GM23338 (cell line): ENCODE results near the gene ENC1. TPM values are rescaled to one million over a fixed set of nuclear protein-coding genes. Genes with fewer than 3 reads are reported as not detected.

Experiments used
- ATAC-seq: fragments of 200-7000 bp; cut with Tn5 transposase; 3 replicates; pipeline ENCODE4 v1.9.1; 2020
- DNase-seq: peaks from one replicate; pipeline ENCODE4 v3.0.0-alpha.2; 2015; ENCODE audit warnings: low spot score
- H2AFZ ChIP-seq: fragments of 200-600 bp; sonication (generic); 2 replicates; pipeline ENCODE4 v1.8.0; 2016; ENCODE audit warnings: antibody characterized with exemption, mild to moderate bottlenecking, moderate library complexity
- H3F3A ChIP-seq: fragments of 200-600 bp; sonication (generic); replicated peaks from 2 replicates; pipeline ENCODE4 v1.8.0; 2017; ENCODE audit warnings: antibody characterized with exemption, mixed run types, low read depth
- H3K27ac ChIP-seq: fragments of 200-600 bp; sonication (generic); 2 replicates; pipeline ENCODE4 v1.6.1; 2016; ENCODE audit warnings: low read depth
- H3K27me3 ChIP-seq: fragments of 200-600 bp; sonication (generic); 2 replicates; pipeline ENCODE4 v1.8.0; 2016; ENCODE audit warnings: mild to moderate bottlenecking, mixed run types, moderate library complexity; ENCODE audit not compliant: insufficient read depth
- H3K36me3 ChIP-seq: fragments of 200-600 bp; sonication (generic); 2 replicates; pipeline ENCODE4 v1.8.0; 2016; ENCODE audit warnings: mild to moderate bottlenecking; ENCODE audit not compliant: insufficient read depth
- H3K4me1 ChIP-seq: fragments of 200-600 bp; sonication (generic); 2 replicates; pipeline ENCODE4 v1.8.0; 2016; ENCODE audit warnings: mild to moderate bottlenecking, moderate library complexity; ENCODE audit not compliant: insufficient read depth
- H3K4me2 ChIP-seq: fragments of 200-600 bp; sonication (generic); 2 replicates; pipeline ENCODE4 v1.7.1; 2017; ENCODE audit warnings: mixed run types
- H3K4me3 ChIP-seq: fragments of 200-600 bp; sonication (generic); 2 replicates; pipeline ENCODE4 v1.6.1; 2016; ENCODE audit warnings: mixed run types
- H3K79me2 ChIP-seq: fragments of 200-600 bp; sonication (generic); replicated peaks from 2 replicates; pipeline ENCODE4 v1.8.0; 2017; ENCODE audit warnings: mild to moderate bottlenecking; ENCODE audit not compliant: insufficient read depth
- H3K9me2 ChIP-seq: fragments of 200-600 bp; sonication (generic); 2 replicates; pipeline ENCODE4 v1.8.0; 2017; ENCODE audit not compliant: insufficient read depth
- H4K20me1 ChIP-seq: fragments of 200-600 bp; sonication (generic); replicated peaks from 2 replicates; pipeline ENCODE4 v1.8.0; 2017; ENCODE audit warnings: mild to moderate bottlenecking; ENCODE audit not compliant: insufficient read depth
- H3K27ac Mint-ChIP-seq: 2 replicates; pipeline ENCODE4 v1.8.0; 2020; ENCODE audit warnings: inconsistent platforms, mild to moderate bottlenecking, moderate library complexity, mixed read lengths
- H3K27me3 Mint-ChIP-seq: 3 replicates; pipeline ENCODE4 v1.8.0; 2022; ENCODE audit warnings: low read depth, mild to moderate bottlenecking, moderate library complexity, mixed read lengths, inconsistent platforms; ENCODE audit not compliant: insufficient read depth, poor library complexity
- H3K36me3 Mint-ChIP-seq: 3 replicates; pipeline ENCODE4 v1.8.0; 2021; ENCODE audit warnings: low read depth, mild to moderate bottlenecking, inconsistent platforms, moderate library complexity, mixed read lengths
- H3K4me1 Mint-ChIP-seq: 3 replicates; pipeline ENCODE4 v1.8.0; 2020; ENCODE audit warnings: mild to moderate bottlenecking, inconsistent platforms, mixed read lengths
- H3K4me3 Mint-ChIP-seq: 3 replicates; pipeline ENCODE4 v1.8.0; 2021; ENCODE audit warnings: moderate library complexity, mild to moderate bottlenecking, inconsistent platforms, mixed read lengths
- H3K9me3 Mint-ChIP-seq: 3 replicates; pipeline ENCODE4 v1.8.0; 2020; ENCODE audit warnings: moderate library complexity, mild to moderate bottlenecking, inconsistent platforms, mixed read lengths
- CREB1 ChIP-seq: fragments of 250-450 bp; sonication (Bioruptor Pico); IDR thresholded peaks from 2 replicates; pipeline ENCODE4 v1.5.0; 2020; ENCODE audit warnings: low read depth, mild to moderate bottlenecking, moderate library complexity
- EZH2 ChIP-seq: fragments of 200-600 bp; sonication (generic); IDR thresholded peaks from one replicate; pipeline ENCODE4 v1.8.0; 2017; ENCODE audit warnings: antibody characterized with exemption, mild to moderate bottlenecking, low read depth; ENCODE audit not compliant: unreplicated experiment
- EZH2phosphoT487 ChIP-seq: fragments of 200-600 bp; sonication (generic); IDR thresholded peaks from one replicate; pipeline ENCODE4 v1.8.1; 2018; ENCODE audit warnings: antibody characterized with exemption; ENCODE audit not compliant: unreplicated experiment
- JUNB ChIP-seq: IDR thresholded peaks from one replicate; pipeline ENCODE4 v1.6.1; 2016; ENCODE audit warnings: antibody characterized with exemption; ENCODE audit not compliant: unreplicated experiment
- NANOG ChIP-seq: IDR thresholded peaks from 2 replicates; pipeline ENCODE4 v1.6.1; 2016; ENCODE audit warnings: antibody characterized with exemption, borderline replicate concordance
- STAT1 ChIP-seq: IDR thresholded peaks from one replicate; pipeline ENCODE4 v1.6.1; 2016; ENCODE audit warnings: antibody characterized with exemption; ENCODE audit not compliant: unreplicated experiment
- ZNF114 ChIP-seq: fragments of 250-450 bp; sonication (Bioruptor Pico); IDR thresholded peaks from 2 replicates; pipeline ENCODE4 v1.5.0; 2020; ENCODE audit warnings: mild to moderate bottlenecking, moderate library complexity
- ZNF331 ChIP-seq: fragments of 250-450 bp; sonication (Bioruptor Pico); IDR thresholded peaks from 2 replicates; pipeline ENCODE4 v1.5.0; 2020; ENCODE audit warnings: low read depth, mild to moderate bottlenecking, moderate library complexity
- polyA plus RNA-seq: library from polyadenylated mRNA; unstranded; fragments of >200 nt; fragmentation: Nextera tagmentation; extraction: Ambion mirVana; gene quantifications from 2 replicates; pipeline ENCODE4 v1.2.1, GENCODE V29; 2016
- total RNA-seq: library from RNA; depleted of rRNA; stranded (reverse); fragments of >200 nt; shearing (Covaris generic); gene quantifications from 2 replicates; pipeline ENCODE4 v1.2.3, GENCODE V29; 2014
- TF ChIP-seq, protein P1 (sequence below): IDR thresholded peaks from one replicate; pipeline ENCODE4 v1.6.1; 2018; ENCODE audit warnings: antibody characterized with exemption; ENCODE audit not compliant: unreplicated experiment
- TF ChIP-seq, protein P2 (sequence below): fragments of 250-450 bp; sonication (Bioruptor Pico); IDR thresholded peaks from 2 replicates; pipeline ENCODE4 v1.5.0; 2020; ENCODE audit warnings: mild to moderate bottlenecking, moderate library complexity

The ENC1 gene
- total and polyA plus RNA-seq, 2 experiments from 2014 or later, result 8.2 to 27.9 TPM

DNA sequence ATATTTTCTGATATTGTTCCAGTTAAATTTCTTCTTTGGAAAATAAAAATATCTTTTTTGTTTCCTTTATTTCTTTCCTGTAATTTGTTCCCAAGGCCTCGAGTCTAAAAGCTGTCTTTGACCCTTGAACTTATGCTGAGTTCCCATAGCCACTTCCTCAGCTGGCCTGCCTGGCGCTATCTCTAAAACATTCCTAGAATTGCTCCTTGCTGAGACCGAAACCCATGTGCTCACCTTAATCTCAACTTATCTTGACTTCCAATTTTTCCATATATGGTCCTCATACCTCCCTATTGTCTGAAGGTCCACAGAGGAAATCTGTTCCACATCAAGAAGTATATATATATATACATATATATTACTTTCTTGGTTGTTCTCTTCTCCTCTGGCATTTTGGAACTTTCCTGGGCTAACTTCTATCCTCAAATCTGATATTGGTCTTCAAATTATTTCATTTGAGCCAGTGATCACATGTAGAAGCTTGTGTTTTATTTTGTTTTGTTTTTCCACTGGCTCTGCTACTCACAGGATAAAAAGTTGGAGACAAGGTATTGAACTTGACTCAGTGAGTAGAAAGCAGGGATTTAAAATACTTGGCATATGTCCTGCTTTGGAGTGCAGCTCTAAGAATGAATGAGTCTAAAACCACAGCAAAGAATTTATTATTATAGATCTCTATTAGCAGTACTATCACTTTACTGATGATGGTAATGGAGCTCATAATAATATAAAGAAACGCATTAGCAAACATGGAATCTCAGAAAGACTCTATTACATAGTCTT is 45.2 kb downstream of the ENC1 start:
- H3F3A ChIP-seq, result no peaks in the 10 kb centered on the region; the same call in 1 of the 2 replicates
- H3K79me2 ChIP-seq, result no peaks in the 10 kb centered on the region
- no peaks in the 10 kb centered on the region for H3K27me3 Mint-ChIP-seq
- H3K36me3 ChIP-seq, result no peaks in the 10 kb centered on the region
- no peak overlapping the region for H3K4me3 Mint-ChIP-seq
- no peaks in the 10 kb centered on the region for H3K36me3 Mint-ChIP-seq
- no peaks in the 10 kb centered on the region for H4K20me1 ChIP-seq
- no peak overlapping the region for H3K27ac ChIP-seq
- ATAC-seq, result peak; percentile 12; the same call in 1 of the 3 replicates
- no peaks in the 10 kb centered on the region for H3K9me3 Mint-ChIP-seq
- no peak overlapping the region for H2AFZ ChIP-seq
- H3K4me3 ChIP-seq, result no peak overlapping the region
- peaks cover 18% of the 10 kb centered on the region for H3K4me1 Mint-ChIP-seq
- H3K27me3 ChIP-seq, result no peaks in the 10 kb centered on the region
- DNase-seq, result peak; percentile 38
- no peaks in the 10 kb centered on the region; the same call in none of the 2 replicates for H3K9me2 ChIP-seq
- H3K4me2 ChIP-seq, result no peak overlapping the region
- TF ChIP-seq EZH2, result no peak
- no peak for TF ChIP-seq EZH2phosphoT487
- TF ChIP-seq NANOG, result no peak
- TF ChIP-seq ZNF114, result no peak
- TF ChIP-seq CREB1 (CRISPR knock-in tag), result no peak
- TF ChIP-seq STAT1, result no peak
- TF ChIP-seq, protein P1, sequence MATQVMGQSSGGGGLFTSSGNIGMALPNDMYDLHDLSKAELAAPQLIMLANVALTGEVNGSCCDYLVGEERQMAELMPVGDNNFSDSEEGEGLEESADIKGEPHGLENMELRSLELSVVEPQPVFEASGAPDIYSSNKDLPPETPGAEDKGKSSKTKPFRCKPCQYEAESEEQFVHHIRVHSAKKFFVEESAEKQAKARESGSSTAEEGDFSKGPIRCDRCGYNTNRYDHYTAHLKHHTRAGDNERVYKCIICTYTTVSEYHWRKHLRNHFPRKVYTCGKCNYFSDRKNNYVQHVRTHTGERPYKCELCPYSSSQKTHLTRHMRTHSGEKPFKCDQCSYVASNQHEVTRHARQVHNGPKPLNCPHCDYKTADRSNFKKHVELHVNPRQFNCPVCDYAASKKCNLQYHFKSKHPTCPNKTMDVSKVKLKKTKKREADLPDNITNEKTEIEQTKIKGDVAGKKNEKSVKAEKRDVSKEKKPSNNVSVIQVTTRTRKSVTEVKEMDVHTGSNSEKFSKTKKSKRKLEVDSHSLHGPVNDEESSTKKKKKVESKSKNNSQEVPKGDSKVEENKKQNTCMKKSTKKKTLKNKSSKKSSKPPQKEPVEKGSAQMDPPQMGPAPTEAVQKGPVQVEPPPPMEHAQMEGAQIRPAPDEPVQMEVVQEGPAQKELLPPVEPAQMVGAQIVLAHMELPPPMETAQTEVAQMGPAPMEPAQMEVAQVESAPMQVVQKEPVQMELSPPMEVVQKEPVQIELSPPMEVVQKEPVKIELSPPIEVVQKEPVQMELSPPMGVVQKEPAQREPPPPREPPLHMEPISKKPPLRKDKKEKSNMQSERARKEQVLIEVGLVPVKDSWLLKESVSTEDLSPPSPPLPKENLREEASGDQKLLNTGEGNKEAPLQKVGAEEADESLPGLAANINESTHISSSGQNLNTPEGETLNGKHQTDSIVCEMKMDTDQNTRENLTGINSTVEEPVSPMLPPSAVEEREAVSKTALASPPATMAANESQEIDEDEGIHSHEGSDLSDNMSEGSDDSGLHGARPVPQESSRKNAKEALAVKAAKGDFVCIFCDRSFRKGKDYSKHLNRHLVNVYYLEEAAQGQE, result no peak
- no peak for TF ChIP-seq JUNB
- peaks cover 8% of the 10 kb centered on the region; the same call in 1 of the 2 replicates for H3K4me1 ChIP-seq
- H3K27ac Mint-ChIP-seq, result no peak overlapping the region

DNA sequence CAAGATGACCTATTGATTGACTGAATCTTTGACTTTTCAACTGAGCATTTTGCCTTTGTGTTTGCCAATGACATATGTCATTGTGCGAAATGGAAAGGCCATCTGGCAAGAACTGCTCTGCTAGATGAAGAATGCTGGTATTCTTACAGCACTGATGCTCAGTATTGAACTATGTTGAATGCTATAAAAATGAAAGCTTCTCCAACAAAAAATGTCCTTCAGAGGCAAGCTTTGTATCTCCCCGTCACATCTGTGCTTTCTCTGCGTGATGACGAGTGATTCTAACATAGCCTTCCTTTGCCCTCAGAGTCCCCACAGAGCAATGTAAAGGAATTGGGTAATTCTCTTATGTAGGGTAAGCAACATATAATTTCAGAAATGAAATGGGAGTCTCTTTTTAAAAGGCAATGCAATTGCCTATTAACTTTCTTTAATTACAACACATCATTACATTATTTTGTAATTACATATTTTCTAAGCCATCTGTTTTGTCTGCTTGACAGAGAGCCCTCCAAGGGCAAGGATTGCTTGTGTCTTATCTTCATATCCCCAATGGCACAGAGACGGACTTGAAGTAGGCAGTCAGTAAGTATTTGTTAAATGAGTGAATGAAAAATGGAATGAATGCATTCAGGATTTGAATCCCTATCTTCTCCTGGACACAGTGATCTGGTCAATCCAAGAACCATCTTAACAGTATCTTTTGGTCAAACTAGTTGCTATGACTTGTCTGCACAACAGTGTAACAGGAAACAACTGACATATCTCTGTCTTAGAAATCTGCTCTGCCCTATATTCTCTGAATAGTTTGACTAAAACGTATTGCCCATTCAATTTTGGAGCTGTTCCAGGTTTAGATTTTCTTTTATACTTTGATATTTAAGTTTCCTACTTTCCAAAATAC is 46.1 kb downstream of the ENC1 start:
- Histone ChIP-seq H3K36me3 (no peaks in the 10 kb centered on the region), H3K27ac (no peak overlapping the region), H3K4me1 (peaks cover 15% of the 10 kb centered on the region), H3K9me2 (no peaks in the 10 kb centered on the region; the same call in none of the 2 replicates), H4K20me1 (no peaks in the 10 kb centered on the region), H3K27me3 (no peaks in the 10 kb centered on the region), H3F3A (no peaks in the 10 kb centered on the region; the same call in 1 of the 2 replicates), H3K79me2 (no peaks in the 10 kb centered on the region), H3K4me3 (no peak overlapping the region), H3K4me2 (no peak overlapping the region), H2AFZ (no peak overlapping the region)
- no peaks in the 10 kb centered on the region for H3K36me3 Mint-ChIP-seq
- no peak overlapping the region for H3K27ac Mint-ChIP-seq
- no peaks in the 10 kb centered on the region for H3K27me3 Mint-ChIP-seq
- ATAC-seq, result no peak
- peaks cover 23% of the 10 kb centered on the region for H3K4me1 Mint-ChIP-seq
- no peaks in the 10 kb centered on the region for H3K9me3 Mint-ChIP-seq
- H3K4me3 Mint-ChIP-seq, result no peak overlapping the region
- no peak for DNase-seq
- TF ChIP-seq, protein P2, sequence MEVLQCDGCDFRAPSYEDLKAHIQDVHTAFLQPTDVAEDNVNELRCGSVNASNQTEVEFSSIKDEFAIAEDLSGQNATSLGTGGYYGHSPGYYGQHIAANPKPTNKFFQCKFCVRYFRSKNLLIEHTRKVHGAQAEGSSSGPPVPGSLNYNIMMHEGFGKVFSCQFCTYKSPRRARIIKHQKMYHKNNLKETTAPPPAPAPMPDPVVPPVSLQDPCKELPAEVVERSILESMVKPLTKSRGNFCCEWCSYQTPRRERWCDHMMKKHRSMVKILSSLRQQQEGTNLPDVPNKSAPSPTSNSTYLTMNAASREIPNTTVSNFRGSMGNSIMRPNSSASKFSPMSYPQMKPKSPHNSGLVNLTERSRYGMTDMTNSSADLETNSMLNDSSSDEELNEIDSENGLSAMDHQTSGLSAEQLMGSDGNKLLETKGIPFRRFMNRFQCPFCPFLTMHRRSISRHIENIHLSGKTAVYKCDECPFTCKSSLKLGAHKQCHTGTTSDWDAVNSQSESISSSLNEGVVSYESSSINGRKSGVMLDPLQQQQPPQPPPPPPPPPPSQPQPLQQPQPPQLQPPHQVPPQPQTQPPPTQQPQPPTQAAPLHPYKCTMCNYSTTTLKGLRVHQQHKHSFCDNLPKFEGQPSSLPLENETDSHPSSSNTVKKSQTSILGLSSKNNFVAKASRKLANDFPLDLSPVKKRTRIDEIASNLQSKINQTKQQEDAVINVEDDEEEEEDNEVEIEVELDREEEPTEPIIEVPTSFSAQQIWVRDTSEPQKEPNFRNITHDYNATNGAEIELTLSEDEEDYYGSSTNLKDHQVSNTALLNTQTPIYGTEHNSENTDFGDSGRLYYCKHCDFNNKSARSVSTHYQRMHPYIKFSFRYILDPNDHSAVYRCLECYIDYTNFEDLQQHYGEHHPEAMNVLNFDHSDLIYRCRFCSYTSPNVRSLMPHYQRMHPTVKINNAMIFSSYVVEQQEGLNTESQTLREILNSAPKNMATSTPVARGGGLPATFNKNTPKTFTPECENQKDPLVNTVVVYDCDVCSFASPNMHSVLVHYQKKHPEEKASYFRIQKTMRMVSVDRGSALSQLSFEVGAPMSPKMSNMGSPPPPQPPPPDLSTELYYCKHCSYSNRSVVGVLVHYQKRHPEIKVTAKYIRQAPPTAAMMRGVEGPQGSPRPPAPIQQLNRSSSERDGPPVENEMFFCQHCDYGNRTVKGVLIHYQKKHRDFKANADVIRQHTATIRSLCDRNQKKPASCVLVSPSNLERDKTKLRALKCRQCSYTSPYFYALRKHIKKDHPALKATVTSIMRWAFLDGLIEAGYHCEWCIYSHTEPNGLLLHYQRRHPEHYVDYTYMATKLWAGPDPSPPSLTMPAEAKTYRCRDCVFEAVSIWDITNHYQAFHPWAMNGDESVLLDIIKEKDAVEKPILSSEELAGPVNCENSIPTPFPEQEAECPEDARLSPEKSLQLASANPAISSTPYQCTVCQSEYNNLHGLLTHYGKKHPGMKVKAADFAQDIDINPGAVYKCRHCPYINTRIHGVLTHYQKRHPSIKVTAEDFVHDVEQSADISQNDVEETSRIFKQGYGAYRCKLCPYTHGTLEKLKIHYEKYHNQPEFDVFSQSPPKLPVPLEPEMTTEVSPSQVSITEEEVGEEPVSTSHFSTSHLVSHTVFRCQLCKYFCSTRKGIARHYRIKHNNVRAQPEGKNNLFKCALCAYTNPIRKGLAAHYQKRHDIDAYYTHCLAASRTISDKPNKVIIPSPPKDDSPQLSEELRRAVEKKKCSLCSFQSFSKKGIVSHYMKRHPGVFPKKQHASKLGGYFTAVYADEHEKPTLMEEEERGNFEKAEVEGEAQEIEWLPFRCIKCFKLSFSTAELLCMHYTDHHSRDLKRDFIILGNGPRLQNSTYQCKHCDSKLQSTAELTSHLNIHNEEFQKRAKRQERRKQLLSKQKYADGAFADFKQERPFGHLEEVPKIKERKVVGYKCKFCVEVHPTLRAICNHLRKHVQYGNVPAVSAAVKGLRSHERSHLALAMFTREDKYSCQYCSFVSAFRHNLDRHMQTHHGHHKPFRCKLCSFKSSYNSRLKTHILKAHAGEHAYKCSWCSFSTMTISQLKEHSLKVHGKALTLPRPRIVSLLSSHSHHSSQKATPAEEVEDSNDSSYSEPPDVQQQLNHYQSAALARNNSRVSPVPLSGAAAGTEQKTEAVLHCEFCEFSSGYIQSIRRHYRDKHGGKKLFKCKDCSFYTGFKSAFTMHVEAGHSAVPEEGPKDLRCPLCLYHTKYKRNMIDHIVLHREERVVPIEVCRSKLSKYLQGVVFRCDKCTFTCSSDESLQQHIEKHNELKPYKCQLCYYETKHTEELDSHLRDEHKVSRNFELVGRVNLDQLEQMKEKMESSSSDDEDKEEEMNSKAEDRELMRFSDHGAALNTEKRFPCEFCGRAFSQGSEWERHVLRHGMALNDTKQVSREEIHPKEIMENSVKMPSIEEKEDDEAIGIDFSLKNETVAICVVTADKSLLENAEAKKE (CRISPR knock-in tag), result no peak
- no peak for TF ChIP-seq ZNF331
